ENCODE data around the gene OR12D2.
"Not testable (repeated sequence)": the region's sequence is repeated elsewhere in the genome, so short reads cannot be mapped to it uniquely, and the experiment has no call there.

The OR12D2 gene

GRCh38 chr6:29395331-29395730 is at the start of gene OR12D2:
Gene OR12D2 (plus strand): TSS chr6:29395631. CDS start chr6:29396700, 1,069 bp downstream.
- no peak for DNase-seq
- Mint-ChIP-seq H3K27me3 (ENCODE audit: low read depth, poor library complexity) (peaks cover 8% of the 10 kb centered on the region), H3K9me3 (no peaks in the 10 kb centered on the region), H3K4me3 (no peak within 1 kb of the TSS), H3K36me3 (ENCODE audit: low read depth) (no peaks in the 10 kb centered on the region), H3K27ac (no peak within 1 kb of the TSS), H3K4me1 (no peaks in the 10 kb centered on the region)
- TF ChIP-seq, protein P1, sequence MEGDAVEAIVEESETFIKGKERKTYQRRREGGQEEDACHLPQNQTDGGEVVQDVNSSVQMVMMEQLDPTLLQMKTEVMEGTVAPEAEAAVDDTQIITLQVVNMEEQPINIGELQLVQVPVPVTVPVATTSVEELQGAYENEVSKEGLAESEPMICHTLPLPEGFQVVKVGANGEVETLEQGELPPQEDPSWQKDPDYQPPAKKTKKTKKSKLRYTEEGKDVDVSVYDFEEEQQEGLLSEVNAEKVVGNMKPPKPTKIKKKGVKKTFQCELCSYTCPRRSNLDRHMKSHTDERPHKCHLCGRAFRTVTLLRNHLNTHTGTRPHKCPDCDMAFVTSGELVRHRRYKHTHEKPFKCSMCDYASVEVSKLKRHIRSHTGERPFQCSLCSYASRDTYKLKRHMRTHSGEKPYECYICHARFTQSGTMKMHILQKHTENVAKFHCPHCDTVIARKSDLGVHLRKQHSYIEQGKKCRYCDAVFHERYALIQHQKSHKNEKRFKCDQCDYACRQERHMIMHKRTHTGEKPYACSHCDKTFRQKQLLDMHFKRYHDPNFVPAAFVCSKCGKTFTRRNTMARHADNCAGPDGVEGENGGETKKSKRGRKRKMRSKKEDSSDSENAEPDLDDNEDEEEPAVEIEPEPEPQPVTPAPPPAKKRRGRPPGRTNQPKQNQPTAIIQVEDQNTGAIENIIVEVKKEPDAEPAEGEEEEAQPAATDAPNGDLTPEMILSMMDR (IDR thresholded peaks at IDR 0.05), result no peak

GRCh38 chr6:29349348-29349747 is 46.1 kb upstream of the OR12D2 start:
- H3K27ac Mint-ChIP-seq; H3K36me3 Mint-ChIP-seq (ENCODE audit: low read depth); H3K27me3 Mint-ChIP-seq (ENCODE audit: low read depth, poor library complexity); H3K4me1 Mint-ChIP-seq; H3K4me3 Mint-ChIP-seq; DNase-seq: not testable (repeated sequence)
- peaks cover 29% of the 10 kb centered on the region for H3K9me3 Mint-ChIP-seq

GRCh38 chr6:29354980-29355379 is 40.5 kb upstream of the OR12D2 start:
- Mint-ChIP-seq H3K27me3 (ENCODE audit: low read depth, poor library complexity) (no peaks in the 10 kb centered on the region), H3K27ac (no peak overlapping the region), H3K4me1 (no peaks in the 10 kb centered on the region), H3K9me3 (peaks cover 27% of the 10 kb centered on the region), H3K4me3 (no peak overlapping the region), H3K36me3 (ENCODE audit: low read depth) (no peaks in the 10 kb centered on the region)
- TF ChIP-seq, protein P1 (IDR thresholded peaks at IDR 0.05), result no peak
- DNase-seq, result no peak

- H3K27me3 Mint-ChIP-seq (ENCODE audit: low read depth, poor library complexity), result no peaks in the 10 kb centered on the region
- H3K9me3 Mint-ChIP-seq, result peaks cover 24% of the 10 kb centered on the region
- no peaks in the 10 kb centered on the region for H3K36me3 Mint-ChIP-seq (ENCODE audit: low read depth)
- DNase-seq, result no peak
- no peak overlapping the region for H3K4me3 Mint-ChIP-seq
- H3K4me1 Mint-ChIP-seq, result no peaks in the 10 kb centered on the region
- TF ChIP-seq, protein P1 (IDR thresholded peaks at IDR 0.05), result no peak
- no peak overlapping the region for H3K27ac Mint-ChIP-seq
These were observed 39.8 kb upstream of the OR12D2 start for GRCh38 chr6:29355603-29356002.

- TF ChIP-seq, protein P1 (IDR thresholded peaks at IDR 0.05), result no peak
- H3K4me1 Mint-ChIP-seq, result no peaks in the 10 kb centered on the region
- H3K4me3 Mint-ChIP-seq, result no peak within 1 kb of the TSS
- H3K27ac Mint-ChIP-seq, result no peak within 1 kb of the TSS
- H3K9me3 Mint-ChIP-seq, result peaks cover 13% of the 10 kb centered on the region
- no peaks in the 10 kb centered on the region for H3K27me3 Mint-ChIP-seq (ENCODE audit: low read depth, poor library complexity)
- no peak for DNase-seq
- no peaks in the 10 kb centered on the region for H3K36me3 Mint-ChIP-seq (ENCODE audit: low read depth)
These were observed 26.7 kb upstream of the OR12D2 start, which contains the start of gene OR5V1 for GRCh38 chr6:29368765-29369164. Gene OR5V1 (minus strand): TSS chr6:29368865. CDS start chr6:29356195, 12,670 bp downstream.

DNA sequence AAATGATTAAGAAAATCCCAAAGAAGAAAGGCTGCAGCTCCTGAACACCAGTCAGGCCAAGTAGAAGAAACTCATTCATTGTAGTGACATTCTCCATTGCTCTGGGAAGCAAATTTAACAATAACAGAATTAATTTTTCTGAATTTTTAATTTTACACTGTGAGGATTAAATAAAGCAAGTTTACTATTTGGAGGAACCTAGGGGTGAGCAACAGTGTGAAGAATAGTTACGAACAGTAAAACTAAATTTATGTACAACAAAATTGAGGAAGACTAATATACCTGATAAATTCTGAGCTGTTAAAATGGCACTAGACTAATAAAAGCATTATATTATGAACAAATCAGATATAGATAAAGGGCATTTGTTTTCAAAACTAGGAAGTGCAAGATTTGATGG is 20.2 kb upstream of the OR12D2 start, which contains the start of gene OR12D3:
TSS of gene OR12D3 (minus strand) at position 101 of the 400 bp plus-strand sequence. CDS start at position 97, 4 bp downstream.
- TF ChIP-seq, protein P1 (IDR thresholded peaks at IDR 0.05), result no peak
- Mint-ChIP-seq H3K36me3 (ENCODE audit: low read depth) (no peaks in the 10 kb centered on the region), H3K27me3 (ENCODE audit: low read depth, poor library complexity) (no peaks in the 10 kb centered on the region), H3K9me3 (no peaks in the 10 kb centered on the region), H3K27ac (peak within 1 kb of the TSS; percentile 37), H3K4me1 (no peaks in the 10 kb centered on the region), H3K4me3 (no peak within 1 kb of the TSS)
- no peak for DNase-seq

All from nephron progenitor cell (in vitro differentiated cells).